Measurements from ENCODE around the gene HEG1.

DNA sequence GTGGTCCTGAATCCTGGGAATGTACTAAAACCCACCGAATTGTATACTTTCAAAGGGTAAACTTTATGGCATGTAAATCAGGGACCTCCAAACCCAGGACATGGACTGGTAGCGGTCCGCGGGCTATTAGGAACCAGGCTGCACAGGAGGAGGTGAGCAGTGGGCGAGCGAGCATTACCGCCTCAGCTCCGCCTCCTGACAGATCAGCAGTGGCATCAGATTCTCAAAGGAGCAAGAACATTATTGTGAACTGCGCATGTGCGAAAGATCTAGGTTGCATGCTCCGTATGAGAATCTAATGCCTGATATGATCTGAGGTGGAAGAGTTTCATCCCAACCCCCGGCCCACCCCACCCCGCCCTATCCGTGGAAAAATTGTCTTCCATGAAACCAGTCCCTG is 22.2 kb downstream of the HEG1 start:
- TF ChIP-seq, protein P1, sequence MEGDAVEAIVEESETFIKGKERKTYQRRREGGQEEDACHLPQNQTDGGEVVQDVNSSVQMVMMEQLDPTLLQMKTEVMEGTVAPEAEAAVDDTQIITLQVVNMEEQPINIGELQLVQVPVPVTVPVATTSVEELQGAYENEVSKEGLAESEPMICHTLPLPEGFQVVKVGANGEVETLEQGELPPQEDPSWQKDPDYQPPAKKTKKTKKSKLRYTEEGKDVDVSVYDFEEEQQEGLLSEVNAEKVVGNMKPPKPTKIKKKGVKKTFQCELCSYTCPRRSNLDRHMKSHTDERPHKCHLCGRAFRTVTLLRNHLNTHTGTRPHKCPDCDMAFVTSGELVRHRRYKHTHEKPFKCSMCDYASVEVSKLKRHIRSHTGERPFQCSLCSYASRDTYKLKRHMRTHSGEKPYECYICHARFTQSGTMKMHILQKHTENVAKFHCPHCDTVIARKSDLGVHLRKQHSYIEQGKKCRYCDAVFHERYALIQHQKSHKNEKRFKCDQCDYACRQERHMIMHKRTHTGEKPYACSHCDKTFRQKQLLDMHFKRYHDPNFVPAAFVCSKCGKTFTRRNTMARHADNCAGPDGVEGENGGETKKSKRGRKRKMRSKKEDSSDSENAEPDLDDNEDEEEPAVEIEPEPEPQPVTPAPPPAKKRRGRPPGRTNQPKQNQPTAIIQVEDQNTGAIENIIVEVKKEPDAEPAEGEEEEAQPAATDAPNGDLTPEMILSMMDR (IDR thresholded peaks at IDR 0.05) = no peak
- no peak for TF ChIP-seq IRF2 (CRISPR knock-in tag; IDR thresholded peaks at IDR 0.05; ENCODE audit: borderline replicate concordance, low read depth)
- no peak for TF ChIP-seq ZNF232 (CRISPR knock-in tag; IDR thresholded peaks at IDR 0.05)
- TF ChIP-seq, protein P2, sequence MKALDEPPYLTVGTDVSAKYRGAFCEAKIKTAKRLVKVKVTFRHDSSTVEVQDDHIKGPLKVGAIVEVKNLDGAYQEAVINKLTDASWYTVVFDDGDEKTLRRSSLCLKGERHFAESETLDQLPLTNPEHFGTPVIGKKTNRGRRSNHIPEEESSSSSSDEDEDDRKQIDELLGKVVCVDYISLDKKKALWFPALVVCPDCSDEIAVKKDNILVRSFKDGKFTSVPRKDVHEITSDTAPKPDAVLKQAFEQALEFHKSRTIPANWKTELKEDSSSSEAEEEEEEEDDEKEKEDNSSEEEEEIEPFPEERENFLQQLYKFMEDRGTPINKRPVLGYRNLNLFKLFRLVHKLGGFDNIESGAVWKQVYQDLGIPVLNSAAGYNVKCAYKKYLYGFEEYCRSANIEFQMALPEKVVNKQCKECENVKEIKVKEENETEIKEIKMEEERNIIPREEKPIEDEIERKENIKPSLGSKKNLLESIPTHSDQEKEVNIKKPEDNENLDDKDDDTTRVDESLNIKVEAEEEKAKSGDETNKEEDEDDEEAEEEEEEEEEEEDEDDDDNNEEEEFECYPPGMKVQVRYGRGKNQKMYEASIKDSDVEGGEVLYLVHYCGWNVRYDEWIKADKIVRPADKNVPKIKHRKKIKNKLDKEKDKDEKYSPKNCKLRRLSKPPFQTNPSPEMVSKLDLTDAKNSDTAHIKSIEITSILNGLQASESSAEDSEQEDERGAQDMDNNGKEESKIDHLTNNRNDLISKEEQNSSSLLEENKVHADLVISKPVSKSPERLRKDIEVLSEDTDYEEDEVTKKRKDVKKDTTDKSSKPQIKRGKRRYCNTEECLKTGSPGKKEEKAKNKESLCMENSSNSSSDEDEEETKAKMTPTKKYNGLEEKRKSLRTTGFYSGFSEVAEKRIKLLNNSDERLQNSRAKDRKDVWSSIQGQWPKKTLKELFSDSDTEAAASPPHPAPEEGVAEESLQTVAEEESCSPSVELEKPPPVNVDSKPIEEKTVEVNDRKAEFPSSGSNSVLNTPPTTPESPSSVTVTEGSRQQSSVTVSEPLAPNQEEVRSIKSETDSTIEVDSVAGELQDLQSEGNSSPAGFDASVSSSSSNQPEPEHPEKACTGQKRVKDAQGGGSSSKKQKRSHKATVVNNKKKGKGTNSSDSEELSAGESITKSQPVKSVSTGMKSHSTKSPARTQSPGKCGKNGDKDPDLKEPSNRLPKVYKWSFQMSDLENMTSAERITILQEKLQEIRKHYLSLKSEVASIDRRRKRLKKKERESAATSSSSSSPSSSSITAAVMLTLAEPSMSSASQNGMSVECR (CRISPR knock-in tag; IDR thresholded peaks at IDR 0.05; ENCODE audit: borderline replicate concordance) = no peak
- TF ChIP-seq FOXP1 (CRISPR knock-in tag; IDR thresholded peaks at IDR 0.05; ENCODE audit: borderline replicate concordance) = no peak
- no peak for TF ChIP-seq NFYB (CRISPR knock-in tag; conservative IDR thresholded peaks at IDR 0.05; ENCODE audit: low read depth)
- no peak for TF ChIP-seq CREB1 (CRISPR knock-in tag; IDR thresholded peaks at IDR 0.05)
- TF ChIP-seq, protein P3, sequence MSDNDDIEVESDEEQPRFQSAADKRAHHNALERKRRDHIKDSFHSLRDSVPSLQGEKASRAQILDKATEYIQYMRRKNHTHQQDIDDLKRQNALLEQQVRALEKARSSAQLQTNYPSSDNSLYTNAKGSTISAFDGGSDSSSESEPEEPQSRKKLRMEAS (CRISPR knock-in tag; IDR thresholded peaks at IDR 0.05) = no peak
